SK-N-SH (cell line): Measurements from ENCODE around the gene LANCL3. TPM values are rescaled to one million over a fixed set of nuclear protein-coding genes. Genes with fewer than 3 reads are reported as not detected.
"Not testable (repeated sequence)": the region's sequence is repeated elsewhere in the genome, so short reads cannot be mapped to it uniquely, and the experiment has no call there.

ENCODE experiments used
- CTCF ChIA-PET: fragments of 300-600, 350-600 bp; formaldehyde crosslinking; extraction: SDS; loops from one replicate; lab custom pipeline; 2021; lab: Yijun Ruan, JAX
- POLR2A ChIA-PET: fragments of 350-600 bp; sonication (Branson Sonifier 250); formaldehyde crosslinking; extraction: SDS; loops from one replicate; lab custom pipeline; 2020; ENCODE audit warnings: antibody characterized with exemption, inconsistent platforms; lab: Yijun Ruan, JAX
- DNase-seq: peaks from one replicate; pipeline ENCODE4 v3.0.0; 2012
- H2AFZ ChIP-seq: fragments of 200-600 bp; sonication (generic); 2 replicates; pipeline ENCODE4 v1.8.1; 2016; ENCODE audit warnings: antibody characterized with exemption, mild to moderate bottlenecking, low read depth
- H3F3A ChIP-seq: fragments of 200-600 bp; sonication (generic); replicated peaks from 2 replicates; pipeline ENCODE3; 2016; ENCODE audit warnings: antibody characterized with exemption, mild to moderate bottlenecking; ENCODE audit not compliant: insufficient read depth
- H3K27ac ChIP-seq, 2 experiments: fragments of 200-500 bp in 1 of 2; fragments of 200-600 bp in 1 of 2; sonication (Bioruptor generic) in 1 of 2; sonication (generic), shearing (Covaris generic) in 1 of 2; 2 replicates each; pipeline versions ENCODE4 v1.5.1 to v1.6.1; 2014 to 2016; ENCODE audit warnings: low read depth in 2 of 2, inconsistent platforms in 1 of 2, low read length in 1 of 2, mild to moderate bottlenecking in 1 of 2, mixed read lengths in 1 of 2
- H3K27me3 ChIP-seq: fragments of 200-600 bp; sonication (generic), shearing (Covaris generic); 2 replicates; pipeline ENCODE4 v1.6.1; 2016; ENCODE audit warnings: mixed run types; ENCODE audit not compliant: insufficient read depth
- H3K36me3 ChIP-seq, 2 experiments: fragments of 200-500 bp in 1 of 2; fragments of 200-600 bp in 1 of 2; sonication (Bioruptor generic) in 1 of 2; sonication (generic) in 1 of 2; replicated peaks in 1 of 2; 2 replicates each; pipeline versions ENCODE3 to v1.5.1; 2014 to 2016; ENCODE audit warnings: low read length in 1 of 2, mild to moderate bottlenecking in 1 of 2; ENCODE audit not compliant: insufficient read depth in 2 of 2, control insufficient read depth in 1 of 2
- H3K4me1 ChIP-seq, 2 experiments: fragments of 200-500 bp in 1 of 2; fragments of 200-600 bp in 1 of 2; sonication (Bioruptor generic) in 1 of 2; sonication (generic), shearing (Covaris generic) in 1 of 2; 2 replicates each; pipeline versions ENCODE4 v1.5.1 to v1.6.1; 2014 to 2016; ENCODE audit warnings: low read depth in 1 of 2, low read length in 1 of 2, mixed run types in 1 of 2; ENCODE audit not compliant: insufficient read depth in 2 of 2, control insufficient read depth in 1 of 2
- H3K4me2 ChIP-seq: fragments of 200-600 bp; sonication (generic), shearing (Covaris generic); 2 replicates; pipeline ENCODE4 v1.6.1; 2017; ENCODE audit warnings: mixed run types
- H3K4me3 ChIP-seq, 2 experiments: fragments of 200-500 bp in 1 of 2; fragments of 200-600 bp in 1 of 2; sonication (Bioruptor generic) in 1 of 2; sonication (generic), shearing (Covaris generic) in 1 of 2; 2 replicates each; pipeline versions ENCODE4 v1.5.1 to v1.8.1; 2014 to 2016; ENCODE audit warnings: low read depth in 2 of 2, inconsistent platforms in 1 of 2, low read length in 1 of 2, mild to moderate bottlenecking in 1 of 2, mixed read lengths in 1 of 2, moderate library complexity in 1 of 2
- H3K79me2 ChIP-seq: fragments of 200-600 bp; sonication (generic); 2 replicates; pipeline ENCODE4 v1.8.1; 2017; ENCODE audit warnings: mild to moderate bottlenecking; ENCODE audit not compliant: insufficient read depth
- H3K9ac ChIP-seq: fragments of 200-600 bp; sonication (generic); 2 replicates; pipeline ENCODE4 v1.6.1; 2017; ENCODE audit warnings: mixed run types
- H3K9me2 ChIP-seq: fragments of 200-600 bp; sonication (generic); 2 replicates; pipeline ENCODE4 v1.6.1; 2017; ENCODE audit warnings: mixed run types
- H3K9me3 ChIP-seq: fragments of 200-600 bp; sonication (generic); 2 replicates; pipeline ENCODE4 v1.6.1; 2017; ENCODE audit warnings: mixed run types, mild to moderate bottlenecking, moderate library complexity
- H4K20me1 ChIP-seq: fragments of 200-600 bp; sonication (generic); 2 replicates; pipeline ENCODE4 v1.6.1; 2017; ENCODE audit warnings: mild to moderate bottlenecking, mixed run types; ENCODE audit not compliant: insufficient read depth
- ELF1 ChIP-seq: IDR thresholded peaks from 2 replicates; pipeline ENCODE4 v1.4.0; 2012
- EP300 ChIP-seq, 2 experiments: IDR thresholded peaks; 2 replicates each; pipeline versions ENCODE4 v1.4.0 to v1.6.1; 2012; ENCODE audit warnings: borderline replicate concordance in 1 of 2, low read depth in 1 of 2, low read length in 1 of 2
- FOSL2 ChIP-seq: IDR thresholded peaks from 2 replicates; pipeline ENCODE4 v1.4.0; 2012; ENCODE audit warnings: low read depth, mild to moderate bottlenecking, moderate library complexity, borderline replicate concordance
- FOXM1 ChIP-seq: IDR thresholded peaks from 2 replicates; pipeline ENCODE4 v1.4.0; 2012; ENCODE audit warnings: low read depth, mild to moderate bottlenecking
- GATA2 ChIP-seq: sonication (generic); formaldehyde crosslinking; IDR thresholded peaks from 2 replicates; pipeline ENCODE4 v1.5.0; 2020; ENCODE audit warnings: mild to moderate bottlenecking, missing genetic modification reagents
- POLR2AphosphoS5 ChIP-seq: IDR thresholded peaks from 2 replicates; pipeline ENCODE4 v1.6.1; 2012; ENCODE audit warnings: low read depth, low read length
- RAD21 ChIP-seq: IDR thresholded peaks from 2 replicates; pipeline ENCODE4 v1.6.1; 2012; ENCODE audit warnings: mild to moderate bottlenecking, low read length
- RFX5 ChIP-seq: IDR thresholded peaks from 2 replicates; pipeline ENCODE4 v1.6.1; 2012; ENCODE audit warnings: mild to moderate bottlenecking, improper control_type of control experiment, low read length
- SIN3A ChIP-seq: IDR thresholded peaks from 2 replicates; pipeline ENCODE4 v1.6.1; 2012; ENCODE audit warnings: low read depth, mild to moderate bottlenecking, low read length, moderate library complexity, borderline replicate concordance
- TAF1 ChIP-seq: IDR thresholded peaks from 2 replicates; pipeline ENCODE4 v1.6.1; 2012; ENCODE audit warnings: low read depth, mild to moderate bottlenecking, low read length, moderate library complexity, borderline replicate concordance
- TCF12 ChIP-seq: IDR thresholded peaks from 2 replicates; pipeline ENCODE4 v1.4.0; 2012
- USF1 ChIP-seq: IDR thresholded peaks from 2 replicates; pipeline ENCODE4 v1.4.0; 2012; ENCODE audit warnings: low read depth, borderline replicate concordance
- USF2 ChIP-seq: fragments of 150-350 bp; IDR thresholded peaks from 2 replicates; pipeline ENCODE4 v1.6.1; 2017; ENCODE audit warnings: antibody characterized with exemption, low read length, low read depth, borderline replicate concordance
- YY1 ChIP-seq: IDR thresholded peaks from 2 replicates; pipeline ENCODE4 v1.4.0; 2012; ENCODE audit warnings: low read depth, mild to moderate bottlenecking
- ZBTB33 ChIP-seq: IDR thresholded peaks from 2 replicates; pipeline ENCODE4 v1.4.0; 2012; ENCODE audit warnings: low read depth, borderline replicate concordance
- WGBS: methylation state at CpG from one replicate; pipeline ENCODE4 v1.1.6; 2017; ENCODE audit warnings: low lambda C conversion rate; 5-methylcytosine and 5-hydroxymethylcytosine counted together
- polyA plus RNA-seq, 3 experiments: library from polyadenylated mRNA; depleted of rRNA; stranded (reverse); fragments of >200 nt; gene quantifications; 2 replicates each; pipeline ENCODE4 v1.2.3, GENCODE V29; 2012
- TF ChIP-seq, protein P1 (sequence below): IDR thresholded peaks from 2 replicates; pipeline ENCODE4; 2012
- TF ChIP-seq, protein P2 (sequence below): IDR thresholded peaks from 2 replicates; pipeline ENCODE4 v1.4.0; 2012; ENCODE audit warnings: low read depth

LANCL3 gene
- polyA plus RNA-seq, 1 of the 3 experiments (the other 2 are of a cell fraction) = under 0.01 TPM

GRCh38 chrX:37578045-37578444 is 6.6 kb downstream of the LANCL3 start (continued):
- TF ChIP-seq GATA2 (no peak), RFX5 (no peak), USF1 (no peak), ZBTB33 (no peak), ELF1 (no peak)

DNA sequence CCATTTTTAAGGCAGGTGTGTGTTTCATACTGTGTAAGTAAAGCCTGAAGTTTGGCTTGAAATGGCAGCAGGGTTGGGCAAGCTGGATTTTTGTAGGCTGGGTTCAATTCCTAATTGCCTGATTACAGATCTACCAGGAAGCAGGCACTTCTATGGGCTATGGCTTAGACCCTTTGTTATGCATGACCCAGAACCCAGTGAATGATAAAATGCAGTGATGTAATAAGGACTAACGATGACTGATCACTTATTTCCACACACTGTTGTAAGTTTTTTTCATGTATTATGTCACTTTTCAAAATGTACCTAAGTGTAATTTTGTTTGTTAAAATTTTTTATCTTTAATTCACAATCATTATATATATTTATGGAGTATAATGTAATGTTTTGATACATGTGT is 8.6 kb downstream of the LANCL3 start:
- no peak overlapping the region for H3K4me2 ChIP-seq

DNA sequence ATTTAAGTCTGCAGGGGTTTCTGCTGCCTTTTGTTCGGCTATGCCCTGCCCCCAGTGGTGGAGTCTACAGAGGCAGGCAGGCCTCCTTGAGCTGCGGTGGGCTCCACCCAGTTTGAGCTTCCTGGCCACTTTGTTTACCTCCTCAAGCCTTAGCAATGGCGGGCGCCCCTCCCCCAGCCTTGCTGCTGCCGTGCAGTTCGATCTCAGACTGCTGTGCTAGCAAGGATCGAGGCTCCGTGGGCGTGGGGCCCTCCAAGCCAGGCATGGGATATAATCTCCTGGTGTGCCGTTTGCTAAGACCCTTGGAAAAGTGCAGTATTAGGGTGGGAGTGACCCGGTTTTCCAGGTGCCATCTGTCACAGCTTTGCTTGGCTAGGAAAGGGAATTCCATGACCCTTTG is 15.9 kb downstream of the LANCL3 start:
- CTCF ChIA-PET, POLR2A ChIA-PET, H3K27me3 ChIP-seq, H3K36me3 ChIP-seq, H4K20me1 ChIP-seq, H3K4me3 ChIP-seq, H3K79me2 ChIP-seq, H3K9me3 ChIP-seq, H3F3A ChIP-seq, H3K9ac ChIP-seq, H2AFZ ChIP-seq, H3K4me2 ChIP-seq, DNase-seq, H3K27ac ChIP-seq, H3K4me1 ChIP-seq, H3K9me2 ChIP-seq: not testable (repeated sequence)
- WGBS = 13% methylated on average over 5 of the region's 11 CpGs

More for the DNA sequence above, 8.6 kb downstream of the LANCL3 start:
- Histone ChIP-seq H3K4me3 (no peak overlapping the region), H3K9me2 (no peaks in the 10 kb centered on the region), H3K9me3 (no peaks in the 10 kb centered on the region), H3K27me3 (no peaks in the 10 kb centered on the region), H2AFZ (no peak overlapping the region), H3K79me2 (no peaks in the 10 kb centered on the region), H3K4me1 (no peaks in the 10 kb centered on the region), H3K27ac (no peak overlapping the region), H4K20me1 (no peaks in the 10 kb centered on the region), H3F3A (no peaks in the 10 kb centered on the region), H3K9ac (no peak overlapping the region), H3K36me3 (no peaks in the 10 kb centered on the region)
- TF ChIP-seq EP300 (IDR thresholded peaks at IDR 0.05; ENCODE audit: borderline replicate concordance in 1 of 2, low read depth in 1 of 2, low read length in 1 of 2) (no peak), FOXM1 (no peak)
- POLR2A ChIA-PET = no interaction called here
- DNase-seq = no peak
- CTCF ChIA-PET = no interaction called here
- 4% methylated on average over 1 of the region's 1 CpG for WGBS

DNA sequence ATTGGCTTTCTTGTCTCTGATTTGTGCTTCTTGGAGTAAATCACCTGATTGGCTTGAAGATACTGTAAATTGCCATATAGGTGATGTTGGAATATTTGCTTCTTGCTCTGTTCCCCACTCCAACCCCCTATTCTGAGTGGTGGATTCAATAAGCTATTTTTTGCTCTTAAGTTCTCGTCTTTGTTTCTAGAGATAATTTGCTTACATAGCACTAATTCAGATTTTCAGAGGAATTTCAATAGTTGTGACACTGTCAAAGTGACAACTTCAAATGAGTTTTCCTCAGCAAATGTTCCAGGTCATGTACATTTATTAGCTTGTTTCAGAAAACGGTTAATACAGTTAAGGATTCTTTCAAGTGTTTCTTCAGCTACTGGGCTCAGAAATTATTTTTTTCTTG is 18.6 kb downstream of the LANCL3 start:
- no peaks in the 10 kb centered on the region for H3K4me1 ChIP-seq
- no peak overlapping the region for H3K9ac ChIP-seq
- H3K36me3 ChIP-seq = no peaks in the 10 kb centered on the region
- no peaks in the 10 kb centered on the region for H4K20me1 ChIP-seq
- H3K4me3 ChIP-seq = no peak overlapping the region
- H2AFZ ChIP-seq = no peak overlapping the region
- H3K9me3 ChIP-seq = no peaks in the 10 kb centered on the region
- POLR2A ChIA-PET = no interaction called here
- no peak overlapping the region for H3K4me2 ChIP-seq
- WGBS = 0% methylated on average over 2 of the region's 2 CpGs
- no peak for DNase-seq
- CTCF ChIA-PET = no interaction called here
- no peaks in the 10 kb centered on the region for H3F3A ChIP-seq
- H3K27me3 ChIP-seq = no peaks in the 10 kb centered on the region; the same call in 1 of the 2 replicates
- no peaks in the 10 kb centered on the region for H3K79me2 ChIP-seq
- no peak overlapping the region for H3K27ac ChIP-seq
- H3K9me2 ChIP-seq = no peaks in the 10 kb centered on the region
- TF ChIP-seq RFX5 (no peak), TCF12 (no peak), USF2 (no peak), YY1 (no peak), SIN3A (no peak), RAD21 (no peak), GATA2 (no peak), TAF1 (no peak), POLR2AphosphoS5 (no peak), FOSL2 (no peak), EP300 (IDR thresholded peaks at IDR 0.05; ENCODE audit: borderline replicate concordance in 1 of 2, low read depth in 1 of 2, low read length in 1 of 2) (no peak)
- TF ChIP-seq, protein P1, sequence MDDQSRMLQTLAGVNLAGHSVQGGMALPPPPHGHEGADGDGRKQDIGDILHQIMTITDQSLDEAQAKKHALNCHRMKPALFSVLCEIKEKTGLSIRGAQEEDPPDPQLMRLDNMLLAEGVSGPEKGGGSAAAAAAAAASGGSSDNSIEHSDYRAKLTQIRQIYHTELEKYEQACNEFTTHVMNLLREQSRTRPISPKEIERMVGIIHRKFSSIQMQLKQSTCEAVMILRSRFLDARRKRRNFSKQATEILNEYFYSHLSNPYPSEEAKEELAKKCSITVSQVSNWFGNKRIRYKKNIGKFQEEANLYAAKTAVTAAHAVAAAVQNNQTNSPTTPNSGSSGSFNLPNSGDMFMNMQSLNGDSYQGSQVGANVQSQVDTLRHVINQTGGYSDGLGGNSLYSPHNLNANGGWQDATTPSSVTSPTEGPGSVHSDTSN = no peak
- TF ChIP-seq, protein P2, sequence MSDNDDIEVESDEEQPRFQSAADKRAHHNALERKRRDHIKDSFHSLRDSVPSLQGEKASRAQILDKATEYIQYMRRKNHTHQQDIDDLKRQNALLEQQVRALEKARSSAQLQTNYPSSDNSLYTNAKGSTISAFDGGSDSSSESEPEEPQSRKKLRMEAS = no peak
